SU-DHL-6 (cell line): Measurements from ENCODE around the gene MORN3.

Experiments used
- EZH2phosphoT487 ChIP-seq: fragments of 200-600 bp; sonication (generic), shearing (Covaris generic); conservative IDR thresholded peaks from 2 replicates; pipeline ENCODE4 v1.6.1; 2018; ENCODE audit warnings: mild to moderate bottlenecking, antibody characterized with exemption, low read length, moderate library complexity, mixed read lengths
- TF ChIP-seq, protein P1 (sequence below): fragments of 200-600 bp; sonication (generic); IDR thresholded peaks from one replicate; pipeline ENCODE4 v1.5.1; 2017; ENCODE audit warnings: antibody characterized with exemption, mild to moderate bottlenecking, low read length, moderate library complexity; ENCODE audit not compliant: insufficient read depth, poor library complexity, severe bottlenecking

DNA sequence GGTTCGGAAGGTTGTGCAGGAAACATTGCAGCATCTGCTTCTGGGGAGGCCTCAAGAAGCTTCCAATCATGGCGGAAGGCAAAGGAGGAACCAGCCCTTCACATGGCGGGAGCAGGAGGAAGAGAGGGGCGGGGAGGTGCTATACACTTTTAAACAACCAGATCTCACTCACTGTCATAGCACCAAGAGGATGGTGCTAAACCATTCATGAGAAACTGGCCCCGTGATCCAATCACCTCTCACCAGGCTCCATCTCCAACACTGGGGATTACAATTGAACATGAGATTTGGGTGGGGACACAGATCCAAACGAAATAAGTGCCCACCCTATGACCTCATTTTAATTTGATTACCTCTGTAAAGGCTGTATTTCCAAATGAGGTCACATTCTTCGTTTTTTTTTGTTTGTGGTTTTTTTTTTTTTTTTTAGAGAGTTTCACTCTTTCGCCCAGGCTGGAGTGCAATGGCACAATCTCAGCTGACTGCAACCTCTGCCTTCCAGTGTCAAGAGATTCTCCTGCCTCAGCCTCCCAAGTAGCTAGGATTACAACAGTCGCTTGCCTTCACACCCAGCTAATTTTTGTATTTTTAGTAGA, 54.5 kb downstream of the MORN3 start:
- TF ChIP-seq, protein P1, sequence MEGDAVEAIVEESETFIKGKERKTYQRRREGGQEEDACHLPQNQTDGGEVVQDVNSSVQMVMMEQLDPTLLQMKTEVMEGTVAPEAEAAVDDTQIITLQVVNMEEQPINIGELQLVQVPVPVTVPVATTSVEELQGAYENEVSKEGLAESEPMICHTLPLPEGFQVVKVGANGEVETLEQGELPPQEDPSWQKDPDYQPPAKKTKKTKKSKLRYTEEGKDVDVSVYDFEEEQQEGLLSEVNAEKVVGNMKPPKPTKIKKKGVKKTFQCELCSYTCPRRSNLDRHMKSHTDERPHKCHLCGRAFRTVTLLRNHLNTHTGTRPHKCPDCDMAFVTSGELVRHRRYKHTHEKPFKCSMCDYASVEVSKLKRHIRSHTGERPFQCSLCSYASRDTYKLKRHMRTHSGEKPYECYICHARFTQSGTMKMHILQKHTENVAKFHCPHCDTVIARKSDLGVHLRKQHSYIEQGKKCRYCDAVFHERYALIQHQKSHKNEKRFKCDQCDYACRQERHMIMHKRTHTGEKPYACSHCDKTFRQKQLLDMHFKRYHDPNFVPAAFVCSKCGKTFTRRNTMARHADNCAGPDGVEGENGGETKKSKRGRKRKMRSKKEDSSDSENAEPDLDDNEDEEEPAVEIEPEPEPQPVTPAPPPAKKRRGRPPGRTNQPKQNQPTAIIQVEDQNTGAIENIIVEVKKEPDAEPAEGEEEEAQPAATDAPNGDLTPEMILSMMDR: no peak
- no peak for TF ChIP-seq EZH2phosphoT487
